Kidney tubule cell (primary cell): Measurements from ENCODE around the gene MPND.
"Not testable (repeated sequence)": the region's sequence is repeated elsewhere in the genome, so short reads cannot be mapped to it uniquely, and the experiment has no call there.

ENCODE experiments used
- DNase-seq: peaks from one replicate; pipeline ENCODE4 v3.0.0-alpha.2; 2018; ENCODE audit warnings: low spot score

MPND gene

GRCh38 chr19:4347521-4347920 is 4.2 kb downstream of the MPND start:
- no peak for DNase-seq

GRCh38 chr19:4349225-4349624 is 5.9 kb downstream of the MPND start:
- DNase-seq: not testable (repeated sequence)

- DNase-seq: no peak
Measured at GRCh38 chr19:4350111-4350510, 6.7 kb downstream of the MPND start.

- no peak for DNase-seq
Measured at GRCh38 chr19:4350726-4351125, 7.4 kb downstream of the MPND start.

- DNase-seq: peak; percentile 55
Measured at GRCh38 chr19:4352701-4353121, 9.3 kb downstream of the MPND start.

- no peak for DNase-seq
Measured at GRCh38 chr19:4354282-4354681, 10.9 kb downstream of the MPND start.

GRCh38 chr19:4354897-4355296 is 11.5 kb downstream of the MPND start:
- no peak for DNase-seq

- no peak for DNase-seq
Measured at GRCh38 chr19:4357095-4357797, 13.9 kb downstream of the MPND start.

GRCh38 chr19:4357921-4358326 is 14.6 kb downstream of the MPND start:
- DNase-seq: no peak

- no peak for DNase-seq
Measured at GRCh38 chr19:4358709-4359626, 15.6 kb downstream of the MPND start.

- DNase-seq: no peak
Measured at GRCh38 chr19:4359627-4360000, 16.3 kb downstream of the MPND start.

GRCh38 chr19:4360081-4360569 is 16.8 kb downstream of the MPND start:
- no peak for DNase-seq

- no peak for DNase-seq
Measured at GRCh38 chr19:4360641-4361151, 17.3 kb downstream of the MPND start.

- DNase-seq: no peak
Measured at GRCh38 chr19:4361152-4362046, 18.0 kb downstream of the MPND start.

- DNase-seq: no peak
Measured at GRCh38 chr19:4362101-4362828, 18.9 kb downstream of the MPND start.

- no peak for DNase-seq
Measured at GRCh38 chr19:4362831-4363545, 19.6 kb downstream of the MPND start.

- DNase-seq: no peak
Measured at GRCh38 chr19:4363571-4364304, 20.4 kb downstream of the MPND start.

GRCh38 chr19:4365341-4365740 is 22.0 kb downstream of the MPND start:
- no peak for DNase-seq

GRCh38 chr19:4365791-4366665 is 22.7 kb downstream of the MPND start:
- DNase-seq: no peak
